HTERT RPE-1 (cell line): ENCODE measurements around the gene DPH1.
"Not testable (repeated sequence)": the region's sequence is repeated elsewhere in the genome, so short reads cannot be mapped to it uniquely, and the experiment has no call there.

Experiments
- in situ Hi-C: fragments of 300-500 bp; cut with MboI; formaldehyde crosslinking; loops from 4 replicates; pipeline ENCODE4 v1.14.3; 2020; ENCODE audit warnings: low sequenced_read_pairs

The DPH1 gene

DNA sequence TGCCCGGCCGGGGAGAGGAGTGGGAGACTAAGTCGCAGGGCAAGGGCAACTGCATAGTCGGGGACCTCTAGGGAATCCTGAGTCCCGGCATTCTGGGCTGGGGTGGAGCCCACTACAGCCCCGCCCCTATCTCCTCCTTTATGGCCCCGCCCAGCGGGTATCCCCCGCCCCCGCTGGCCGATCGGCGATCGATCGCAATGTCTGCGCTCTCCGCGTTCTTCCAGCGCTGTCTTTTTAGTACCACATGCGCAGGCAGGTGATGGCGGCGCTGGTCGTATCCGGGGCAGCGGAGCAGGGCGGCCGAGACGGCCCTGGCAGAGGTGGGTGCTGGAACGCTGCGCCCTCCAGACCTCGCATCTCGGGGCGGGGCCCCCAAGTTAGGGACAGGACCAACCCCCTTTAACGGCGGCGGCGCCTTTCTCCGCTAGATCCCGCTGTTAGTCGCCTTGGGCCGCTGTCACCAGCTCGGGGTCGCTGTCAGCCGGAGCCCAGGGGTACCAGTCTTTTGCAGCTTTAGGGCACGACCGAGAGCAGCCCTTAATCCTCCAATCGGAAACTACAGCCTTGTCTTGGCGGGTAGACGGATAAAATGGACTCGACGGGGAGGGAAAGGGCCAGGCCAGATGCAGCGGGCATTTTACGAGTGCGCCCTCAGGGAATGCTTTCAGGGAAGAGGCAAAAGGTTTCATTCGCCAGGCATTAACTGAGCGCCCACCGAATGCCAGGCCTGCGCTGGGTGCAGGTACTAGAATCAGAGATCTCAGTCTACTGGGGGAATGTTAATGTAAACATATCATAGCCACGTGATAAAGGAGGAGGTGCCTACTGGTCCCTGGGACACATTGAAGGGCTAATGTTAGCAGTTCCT lies at the start of gene DPH1:
Gene DPH1 (plus strand): TSS at position 243 of the 868 bp plus-strand sequence. CDS start 17 bp downstream, at position 260.
- in situ Hi-C loops = no loop called here

DNA sequence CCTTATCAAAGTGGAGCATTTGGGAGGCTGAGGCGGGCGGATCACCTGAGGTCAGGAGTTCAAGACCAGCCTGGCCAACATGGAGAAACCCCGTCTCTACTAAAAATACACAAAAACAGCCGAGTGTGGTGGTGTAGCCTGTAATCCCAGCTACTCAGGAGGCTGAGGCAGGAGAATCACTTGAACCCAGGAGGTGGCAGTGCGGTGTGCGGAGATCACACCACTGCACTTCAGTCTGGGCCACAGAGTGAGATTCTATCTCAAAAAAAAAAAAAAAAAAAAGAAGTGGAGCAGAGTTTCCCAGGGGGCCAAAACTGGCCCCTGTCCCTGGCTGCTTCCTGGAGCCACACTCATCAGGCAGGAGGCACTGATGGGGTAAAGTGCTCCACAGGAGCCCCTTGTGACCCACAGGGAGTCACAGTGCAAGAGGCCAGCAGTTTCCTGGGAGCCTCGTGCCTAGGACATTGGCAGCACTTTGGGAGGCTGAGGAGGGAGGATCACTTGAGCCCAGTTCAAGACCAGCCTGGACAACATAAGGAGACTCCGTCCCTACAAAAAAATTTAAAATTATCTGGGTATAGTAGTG lies 49.2 kb upstream of the DPH1 start:
- in situ Hi-C loops = no loop called here

DNA sequence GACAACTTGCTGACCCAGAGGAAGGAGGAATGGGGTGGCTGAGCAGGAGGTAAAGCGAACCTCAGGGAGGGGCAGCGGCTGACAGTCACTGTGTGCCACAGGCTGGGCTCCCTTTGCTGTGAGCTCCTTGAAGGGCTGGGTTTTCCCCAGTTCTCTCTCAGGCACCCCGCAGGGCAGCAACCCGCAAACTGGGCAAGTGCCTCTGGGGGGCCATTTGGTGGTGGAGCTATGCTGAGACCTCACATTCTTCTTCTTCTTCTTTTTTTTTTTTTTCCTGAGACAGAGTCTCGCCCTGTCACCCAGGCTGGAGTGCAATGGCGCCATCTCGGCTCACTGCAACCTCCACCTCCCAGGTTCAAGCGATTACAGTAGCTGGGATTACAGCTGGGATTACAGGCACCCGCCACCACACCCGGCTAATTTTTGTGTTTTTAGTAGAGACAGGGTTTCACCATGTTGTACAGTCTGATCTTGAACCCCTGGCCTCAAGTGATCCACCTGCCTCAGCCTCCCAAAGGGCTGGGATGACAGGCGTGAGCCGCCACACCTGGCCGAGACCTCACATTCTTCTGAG lies 47.1 kb upstream of the DPH1 start:
- in situ Hi-C loops = not testable (repeated sequence)

DNA sequence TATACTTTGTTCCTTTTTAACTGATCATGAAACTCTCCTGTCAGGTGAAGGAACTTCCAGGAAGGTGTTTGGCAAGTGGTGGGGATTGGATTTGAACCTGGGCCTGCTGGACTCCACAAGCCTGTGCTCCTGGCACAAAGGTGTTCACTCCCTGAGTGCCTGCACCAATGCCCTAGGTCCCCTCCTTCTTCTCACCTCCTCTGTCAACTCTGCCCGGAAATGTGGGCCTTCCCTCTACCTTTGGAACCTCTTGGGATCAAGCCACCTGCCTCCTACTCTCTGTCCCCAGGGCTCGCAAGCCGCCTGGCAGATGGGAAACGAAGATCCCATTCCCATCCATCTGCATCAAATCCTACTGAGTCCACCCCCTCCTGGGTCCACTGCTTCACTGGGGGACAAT lies 44.9 kb upstream of the DPH1 start:
- in situ Hi-C loops = no loop called here

DNA sequence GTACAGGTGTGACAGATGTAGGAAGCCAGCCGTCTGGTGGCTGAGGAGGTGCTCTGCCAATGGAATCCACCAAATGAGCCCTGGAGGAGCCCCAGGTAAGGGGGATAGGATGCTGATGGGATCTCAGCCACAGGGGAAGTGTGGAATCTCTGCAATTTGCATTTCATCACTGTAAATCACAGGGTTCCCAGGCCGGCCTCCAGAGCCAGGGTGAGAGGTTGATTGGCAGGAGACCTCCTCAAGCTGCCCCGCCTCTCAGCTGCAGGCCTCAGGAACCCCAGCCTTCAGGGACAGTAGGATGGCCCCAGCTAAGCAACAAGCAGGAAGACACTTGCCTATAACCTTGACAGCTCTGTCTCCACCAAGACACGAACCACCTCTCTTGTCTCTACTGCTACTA lies 44.3 kb upstream of the DPH1 start:
- in situ Hi-C loops = no loop called here

DNA sequence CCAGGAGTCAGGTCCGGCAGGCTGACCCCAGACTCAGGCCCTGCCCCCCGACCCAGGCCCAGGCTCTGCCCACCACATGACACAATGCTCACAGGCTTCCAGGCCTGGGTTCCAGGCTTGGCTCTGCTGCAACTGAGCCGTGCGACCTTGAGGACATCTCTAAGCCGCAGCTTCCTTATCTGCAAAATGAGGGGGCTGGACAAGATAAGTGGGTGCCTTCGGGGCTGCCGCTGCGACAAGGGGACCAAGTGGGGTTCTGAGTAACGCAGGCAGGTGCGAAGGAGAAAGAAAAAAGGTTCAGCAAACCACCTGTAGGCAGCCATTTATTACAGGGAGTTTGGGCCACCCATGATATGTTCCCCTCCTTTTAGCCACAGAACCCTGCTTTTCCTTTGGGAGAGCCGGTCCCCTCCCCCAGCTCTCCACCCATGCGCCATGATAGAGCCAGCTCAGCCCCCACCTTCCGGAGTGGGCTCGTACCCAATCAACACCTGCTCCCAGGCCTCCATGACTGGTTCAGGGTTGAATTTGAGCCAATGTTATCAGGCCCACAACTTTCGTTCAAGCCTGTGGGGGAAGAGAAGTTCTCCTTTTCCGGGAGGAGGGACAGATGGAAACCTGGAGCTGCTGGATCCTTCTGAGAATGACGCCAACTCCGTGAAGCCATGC lies 43.0 kb upstream of the DPH1 start:
- in situ Hi-C loops = no loop called here

DNA sequence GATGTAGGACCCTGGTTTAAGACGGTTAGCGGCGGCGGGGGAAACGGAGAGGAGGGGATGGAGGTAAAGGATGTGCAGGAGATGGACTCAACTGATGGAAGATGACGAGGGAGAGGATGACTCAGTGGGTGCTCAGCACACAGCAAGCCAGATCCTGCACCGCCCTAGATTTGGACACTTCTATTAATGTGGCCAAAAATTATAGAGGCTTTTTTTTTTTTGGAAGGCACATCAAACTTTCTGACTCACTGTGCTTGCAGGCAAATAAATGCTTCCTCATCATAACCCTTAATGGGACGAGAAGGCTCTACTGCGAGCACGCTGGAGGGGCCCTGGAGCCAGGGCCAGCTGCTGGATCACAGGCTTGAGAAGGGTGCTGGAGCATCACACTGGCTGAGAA lies 40.8 kb upstream of the DPH1 start:
- in situ Hi-C loops = no loop called here

DNA sequence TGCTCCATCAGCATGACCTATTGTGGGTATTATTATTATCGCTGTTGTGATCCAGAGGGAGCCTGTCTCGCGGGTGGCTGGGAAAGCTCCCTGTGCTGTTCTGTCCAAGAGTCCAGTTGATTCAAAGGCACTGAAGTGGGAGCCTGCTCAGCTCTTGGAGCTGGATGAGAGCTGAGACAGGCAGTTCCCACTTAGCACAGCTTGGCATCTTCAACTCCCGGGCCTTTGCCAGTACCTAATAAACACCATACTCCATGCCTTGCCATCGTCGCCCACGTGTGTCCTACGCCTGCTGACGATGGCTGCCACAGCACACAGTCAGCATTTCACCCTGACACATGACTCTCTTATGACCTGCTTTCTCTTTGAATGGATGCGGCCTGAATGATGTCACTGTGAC lies 37.4 kb upstream of the DPH1 start:
- in situ Hi-C loops = no loop called here

DNA sequence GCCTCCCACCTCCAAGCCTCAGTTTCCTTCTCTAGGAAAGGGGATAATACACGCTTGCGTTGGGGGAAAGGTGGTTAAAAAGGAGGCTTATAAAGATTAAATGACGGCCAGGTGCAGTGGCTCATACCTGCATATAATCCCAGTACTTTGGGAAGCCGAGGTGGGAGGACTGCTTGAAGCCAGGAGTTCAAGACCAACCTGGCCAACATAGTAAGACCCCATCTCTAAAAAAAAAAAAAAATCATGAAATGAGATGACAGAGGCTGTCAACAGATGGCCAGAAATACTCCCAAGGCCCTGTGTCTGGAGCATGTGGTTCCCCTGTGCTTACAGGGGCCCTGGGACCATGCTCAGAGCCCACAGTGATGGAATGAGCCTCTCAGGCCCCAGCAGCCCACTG lies 35.2 kb upstream of the DPH1 start:
- in situ Hi-C loops = no loop called here

DNA sequence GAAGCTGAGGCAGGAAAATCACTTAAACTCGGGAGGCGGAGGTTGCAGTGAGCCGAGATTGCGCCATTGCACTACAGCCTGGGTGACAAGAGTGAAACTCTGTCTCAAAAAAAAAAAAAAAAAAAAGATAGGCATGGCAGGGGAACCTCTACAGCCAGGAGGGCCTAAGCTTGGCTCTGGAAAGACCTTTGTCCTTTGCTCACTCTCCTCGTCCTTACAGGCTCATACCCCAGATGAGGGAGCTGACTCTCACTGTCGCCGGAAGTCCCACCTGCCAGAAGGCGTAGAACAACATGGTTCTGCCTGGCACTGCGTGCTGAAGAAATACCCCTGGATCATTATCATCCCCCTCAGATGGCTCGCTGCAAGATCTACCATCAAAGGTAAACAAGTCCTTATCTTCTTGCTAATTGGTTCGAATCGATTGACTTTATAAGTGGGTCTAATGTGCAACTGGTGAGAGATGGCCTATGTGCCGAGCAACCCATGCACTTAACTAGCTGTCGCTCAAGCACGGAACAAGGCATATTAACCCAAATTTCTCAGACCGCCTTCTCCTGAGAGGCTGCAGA lies 34.5 kb upstream of the DPH1 start:
- in situ Hi-C loops = no loop called here

DNA sequence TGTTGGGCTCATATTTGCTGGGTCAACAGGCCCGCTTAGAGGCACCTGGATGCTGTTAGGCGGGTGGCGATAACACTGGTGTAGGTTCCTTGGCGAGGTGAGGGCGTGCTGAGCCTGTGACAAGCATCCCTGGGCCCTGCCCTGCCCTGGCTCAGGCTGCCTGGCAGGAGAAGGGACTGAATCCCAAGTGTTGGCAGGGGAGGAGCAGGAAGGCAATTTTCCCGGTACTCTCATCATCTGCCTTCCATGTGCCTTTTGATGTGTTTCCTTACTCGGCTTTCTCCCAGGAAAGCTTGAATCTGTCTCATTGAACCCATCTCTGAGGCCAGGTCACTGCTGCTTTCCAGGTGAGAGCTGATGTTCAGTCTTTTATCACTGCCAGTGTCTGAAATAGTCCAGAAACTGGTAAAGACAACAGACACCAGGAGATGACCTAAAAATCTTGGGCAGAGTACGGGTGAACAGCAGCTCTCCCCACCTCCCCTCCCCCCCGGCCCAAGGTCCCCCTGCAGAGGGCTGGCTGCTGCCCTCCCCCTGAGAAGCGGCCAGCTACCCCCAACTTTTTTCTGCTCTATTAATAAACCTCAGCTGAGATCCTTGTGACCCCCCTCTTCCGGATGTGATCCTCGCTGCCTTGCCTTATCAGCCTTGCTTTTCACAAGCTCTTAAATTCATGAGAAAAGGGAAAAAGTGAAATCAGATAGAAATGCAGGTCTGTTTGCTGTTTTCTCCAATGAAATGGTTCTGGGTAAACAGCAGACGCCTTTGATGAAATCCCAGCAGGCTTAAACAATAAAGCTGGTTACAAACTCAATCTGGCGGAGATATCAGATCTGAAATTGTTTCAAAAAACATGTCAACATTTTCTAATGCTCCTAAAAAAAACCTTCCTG lies 33.8 kb upstream of the DPH1 start:
- in situ Hi-C loops = no loop called here

DNA sequence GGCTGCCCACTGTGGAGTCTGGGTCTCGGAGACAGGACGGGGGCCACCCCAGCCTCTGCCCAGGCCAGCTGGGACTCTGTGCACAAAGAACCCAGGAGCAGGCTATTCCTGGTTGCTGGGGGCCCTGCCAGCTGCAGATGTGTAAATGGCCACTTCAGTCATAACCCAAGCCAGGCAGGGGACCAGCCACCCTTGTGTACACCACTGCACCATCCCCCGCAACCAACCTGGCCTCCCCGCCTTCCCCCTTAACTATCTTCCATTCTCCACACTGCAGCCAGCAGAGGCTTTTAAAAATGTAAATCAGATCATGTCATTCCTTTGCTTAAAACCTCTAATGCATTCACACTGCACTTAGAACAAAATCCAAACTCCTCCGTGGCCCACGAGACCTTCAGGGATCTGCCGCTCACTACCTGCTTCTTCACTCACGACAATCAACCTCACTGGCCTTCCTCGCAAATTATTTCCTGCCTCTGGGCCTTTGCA lies 33.1 kb upstream of the DPH1 start:
- in situ Hi-C loops = no loop called here

DNA sequence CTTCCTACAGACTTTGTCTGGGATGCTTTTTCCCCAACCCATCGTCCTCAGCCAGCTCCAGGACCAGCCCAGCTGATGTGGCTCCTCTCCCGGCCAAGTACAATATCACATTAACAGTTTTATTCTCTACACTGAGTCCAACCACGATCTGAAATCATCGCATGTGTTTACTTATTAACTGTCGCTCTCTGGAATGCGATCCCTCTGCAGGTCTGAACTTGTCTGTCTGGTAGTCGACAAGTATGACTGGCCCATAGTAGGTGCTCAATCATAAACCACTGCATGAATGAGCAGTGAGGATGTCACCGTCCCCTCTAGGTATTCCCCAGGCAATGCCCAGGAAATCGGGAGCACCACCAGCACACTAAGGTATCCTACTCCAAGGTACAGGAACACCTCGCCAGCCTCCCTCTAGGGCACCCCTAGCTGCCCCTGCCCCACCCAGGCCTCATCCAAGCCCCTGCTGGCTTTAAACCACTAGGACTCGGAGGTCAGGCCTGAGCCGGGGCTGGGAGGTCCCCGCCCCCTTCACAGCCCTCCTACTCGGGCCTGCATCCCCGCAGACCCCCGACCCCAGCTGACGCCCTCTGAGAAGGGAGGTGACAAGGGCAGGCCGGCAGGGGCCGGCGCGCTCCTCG lies 32.5 kb upstream of the DPH1 start:
- in situ Hi-C loops = no loop called here

DNA sequence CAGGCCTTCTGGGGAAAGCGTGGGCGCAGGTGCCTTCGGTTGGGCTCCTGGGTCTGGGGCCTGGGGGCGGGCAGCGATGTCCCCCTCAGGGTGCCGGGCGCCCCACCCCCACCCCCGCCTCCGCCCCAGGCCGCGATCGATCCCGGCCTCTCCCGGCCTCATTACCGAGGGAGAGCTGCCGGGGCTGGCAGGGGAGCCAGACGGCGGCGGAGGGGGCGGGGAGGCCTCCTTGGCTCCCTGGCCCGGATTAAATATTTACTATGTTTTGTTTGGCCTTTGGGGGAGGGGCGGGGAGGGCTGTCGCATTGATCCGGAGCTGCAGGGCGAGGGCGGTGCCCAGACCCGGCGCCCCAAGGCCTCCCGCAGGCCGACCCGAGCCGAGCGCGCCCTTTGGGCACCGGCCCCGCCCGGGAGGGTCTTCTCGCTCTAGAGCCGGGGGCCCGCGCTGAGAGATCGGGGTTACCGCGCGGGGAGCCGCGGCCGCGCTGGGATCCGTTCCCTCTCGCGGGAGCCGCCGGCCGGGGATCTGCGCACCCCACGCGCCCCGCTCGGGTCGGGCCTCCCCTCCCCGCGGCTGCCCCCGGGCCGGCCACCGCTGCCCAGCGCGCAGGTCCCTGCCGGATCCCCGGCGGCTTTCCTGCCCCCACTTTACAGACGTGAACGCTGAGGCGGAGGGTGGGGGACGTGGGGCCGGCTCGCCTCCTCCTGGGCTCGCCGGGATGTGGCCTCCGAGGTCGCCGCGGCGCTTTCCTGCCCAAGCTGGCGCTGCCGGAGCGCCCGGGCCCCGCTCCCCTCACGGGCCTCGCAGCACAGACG lies 31.8 kb upstream of the DPH1 start:
- in situ Hi-C loops = no loop called here

DNA sequence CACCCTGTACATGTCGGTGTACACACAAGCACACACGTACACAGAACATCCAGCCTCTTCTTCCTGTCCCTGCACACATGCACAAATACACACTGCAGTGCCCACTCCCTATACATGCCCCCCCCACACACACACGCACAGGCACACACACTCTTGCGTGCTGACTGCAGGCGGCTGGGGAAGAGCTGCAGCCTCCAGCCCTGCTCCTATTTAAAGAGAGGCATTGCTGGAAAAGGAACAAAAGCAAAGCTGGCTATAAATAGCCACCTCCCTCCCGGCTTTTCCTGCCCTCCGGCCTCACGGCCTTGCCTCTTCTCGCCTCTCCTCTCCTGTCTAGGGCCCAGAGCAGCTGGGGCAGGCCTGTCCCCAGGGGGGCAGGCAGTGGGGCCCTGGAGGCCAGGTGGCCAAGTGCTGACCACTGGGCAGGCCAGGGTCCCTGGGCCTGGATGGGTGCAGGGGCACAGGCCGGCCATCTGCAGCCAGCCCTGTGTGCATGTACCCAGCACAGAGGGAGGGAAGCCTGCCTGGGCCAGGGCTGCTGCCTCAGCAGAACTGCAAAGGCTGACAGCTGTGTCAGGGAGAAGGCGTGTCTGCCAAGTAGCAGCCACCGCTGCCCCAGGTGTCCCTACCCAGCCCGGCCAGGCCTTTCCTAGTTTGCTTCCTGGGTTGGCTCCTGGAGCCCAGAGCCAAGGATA lies 30.2 kb upstream of the DPH1 start:
- in situ Hi-C loops = no loop called here

DNA sequence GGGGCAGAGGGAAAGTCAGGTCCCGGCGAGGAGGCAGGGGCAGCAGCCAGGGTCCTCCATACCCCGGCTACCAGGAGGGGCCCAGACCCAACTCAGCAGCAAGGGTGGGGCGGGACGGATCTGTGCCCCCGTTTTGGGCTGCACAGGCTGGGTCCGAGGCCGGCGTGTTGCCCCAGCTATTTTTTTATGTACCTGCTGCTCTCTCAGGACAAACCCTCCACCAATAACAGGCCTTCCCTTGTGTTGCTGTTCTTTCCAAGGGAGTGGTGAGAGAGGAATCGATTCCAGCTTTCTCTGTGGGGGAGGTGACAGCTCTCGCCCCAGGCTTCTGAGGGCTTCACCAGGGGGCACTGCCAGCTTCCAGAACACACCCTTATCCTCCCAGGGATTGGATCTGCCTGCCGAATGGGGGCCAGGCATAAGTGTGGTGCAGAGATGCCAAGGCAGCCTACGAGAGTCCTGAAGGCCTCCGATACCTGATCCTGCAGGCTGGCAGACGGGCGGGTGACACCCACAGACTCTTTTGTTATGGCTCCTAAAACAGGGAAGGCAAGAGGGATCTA lies 27.1 kb upstream of the DPH1 start:
- in situ Hi-C loops = no loop called here

DNA sequence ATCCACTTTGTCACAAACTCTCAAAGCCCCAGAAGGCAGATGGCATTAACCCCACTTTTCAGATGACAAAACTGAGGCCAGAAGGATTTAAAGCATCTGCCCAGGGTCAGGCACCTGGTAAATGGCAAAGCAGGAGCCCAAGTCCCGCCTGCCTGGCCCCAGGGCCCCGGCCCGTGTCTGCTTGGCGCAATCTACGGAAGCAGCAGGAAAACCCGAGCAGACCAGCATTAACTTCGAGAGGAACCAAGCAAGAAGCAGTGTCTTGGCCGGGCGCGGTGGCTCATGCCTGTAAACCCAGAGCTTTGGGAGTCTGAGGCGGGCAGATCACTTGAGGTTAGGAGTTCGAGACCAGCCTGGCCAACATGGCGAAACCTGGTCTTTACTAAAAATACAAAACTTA lies 26.4 kb upstream of the DPH1 start:
- in situ Hi-C loops = no loop called here

DNA sequence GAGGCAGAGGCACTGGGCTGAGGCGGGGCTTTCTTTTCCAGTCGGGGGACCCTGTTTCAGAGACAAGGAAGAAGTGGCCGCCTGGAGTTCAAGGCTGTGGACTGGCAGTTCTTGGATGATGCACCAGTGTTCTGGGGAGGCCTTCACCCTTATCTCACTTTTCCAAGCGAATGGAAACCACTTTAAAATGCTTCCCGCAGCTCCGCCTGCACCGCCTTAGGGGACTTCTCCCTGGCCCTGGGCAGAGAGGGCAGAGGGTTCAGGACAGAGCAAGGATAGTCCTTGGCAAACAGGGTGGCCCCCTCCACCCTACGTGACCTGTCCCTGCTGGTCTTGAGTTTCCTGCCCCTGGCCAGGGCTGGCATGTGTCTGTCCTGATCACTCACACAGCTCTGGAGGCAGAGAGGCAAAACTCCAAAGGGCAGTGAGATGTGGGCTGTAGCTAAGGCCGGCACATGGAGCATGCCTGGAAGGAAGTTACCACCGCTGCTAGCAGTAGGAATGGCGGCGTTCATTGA lies 25.5 kb upstream of the DPH1 start:
- in situ Hi-C loops = no loop called here
